NCI-H187 (cell line): Measurements from ENCODE around the gene ADAM33.

Experiments
- DNase-seq, 2 experiments: peaks; one replicate each; lab custom pipeline; 2025; lab: John Stamatoyannopoulos, UW

Gene ADAM33, protein sequence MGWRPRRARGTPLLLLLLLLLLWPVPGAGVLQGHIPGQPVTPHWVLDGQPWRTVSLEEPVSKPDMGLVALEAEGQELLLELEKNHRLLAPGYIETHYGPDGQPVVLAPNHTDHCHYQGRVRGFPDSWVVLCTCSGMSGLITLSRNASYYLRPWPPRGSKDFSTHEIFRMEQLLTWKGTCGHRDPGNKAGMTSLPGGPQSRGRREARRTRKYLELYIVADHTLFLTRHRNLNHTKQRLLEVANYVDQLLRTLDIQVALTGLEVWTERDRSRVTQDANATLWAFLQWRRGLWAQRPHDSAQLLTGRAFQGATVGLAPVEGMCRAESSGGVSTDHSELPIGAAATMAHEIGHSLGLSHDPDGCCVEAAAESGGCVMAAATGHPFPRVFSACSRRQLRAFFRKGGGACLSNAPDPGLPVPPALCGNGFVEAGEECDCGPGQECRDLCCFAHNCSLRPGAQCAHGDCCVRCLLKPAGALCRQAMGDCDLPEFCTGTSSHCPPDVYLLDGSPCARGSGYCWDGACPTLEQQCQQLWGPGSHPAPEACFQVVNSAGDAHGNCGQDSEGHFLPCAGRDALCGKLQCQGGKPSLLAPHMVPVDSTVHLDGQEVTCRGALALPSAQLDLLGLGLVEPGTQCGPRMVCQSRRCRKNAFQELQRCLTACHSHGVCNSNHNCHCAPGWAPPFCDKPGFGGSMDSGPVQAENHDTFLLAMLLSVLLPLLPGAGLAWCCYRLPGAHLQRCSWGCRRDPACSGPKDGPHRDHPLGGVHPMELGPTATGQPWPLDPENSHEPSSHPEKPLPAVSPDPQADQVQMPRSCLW

DNA sequence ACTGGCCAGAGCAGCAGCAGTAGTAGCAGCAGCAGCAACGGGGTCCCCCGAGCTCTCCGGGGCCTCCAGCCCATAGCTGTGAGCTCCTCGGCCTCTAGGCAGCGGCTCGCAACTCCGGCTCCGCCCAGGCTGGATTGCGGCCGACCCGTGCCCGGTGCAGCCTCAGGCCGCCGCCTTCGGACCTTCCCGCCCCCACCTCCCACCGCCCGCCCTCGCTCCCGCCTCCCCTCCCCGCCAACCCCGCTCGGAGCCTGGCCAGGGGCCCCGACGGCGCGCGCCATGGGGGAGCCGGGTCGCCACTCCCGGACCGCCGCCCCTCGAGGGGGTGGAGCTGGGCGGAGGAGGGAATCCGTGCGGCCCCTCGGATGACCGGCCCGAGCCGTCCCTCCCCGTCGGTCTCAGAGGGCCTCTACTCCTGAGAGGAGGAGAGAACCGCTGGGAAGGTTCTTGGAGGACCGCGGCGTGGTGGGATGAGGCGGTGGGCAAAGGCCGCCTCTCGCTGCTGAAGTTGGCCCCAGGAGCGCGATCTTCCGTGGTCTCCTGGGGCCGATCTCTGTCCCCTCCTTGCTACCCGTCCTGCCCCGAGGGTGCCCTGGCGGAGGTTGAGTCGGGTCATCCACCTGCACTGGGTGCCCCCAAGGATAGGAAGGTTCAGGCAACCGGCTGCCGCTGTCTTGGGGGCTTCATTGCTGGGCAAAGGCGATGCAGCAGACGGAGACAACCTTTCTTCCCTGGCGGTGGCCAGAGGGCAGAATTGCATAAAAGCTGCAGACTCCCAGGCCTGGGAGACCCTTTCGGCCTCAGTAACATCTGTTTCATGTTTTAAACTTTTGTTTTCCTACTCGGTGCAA, at the start of gene ADAM33:
Gene ADAM33, minus strand, starts transcription at position 80 of the 851 bp plus-strand sequence. Its CDS starts 6 bp downstream, at position 74.
- no peak for DNase-seq

DNA sequence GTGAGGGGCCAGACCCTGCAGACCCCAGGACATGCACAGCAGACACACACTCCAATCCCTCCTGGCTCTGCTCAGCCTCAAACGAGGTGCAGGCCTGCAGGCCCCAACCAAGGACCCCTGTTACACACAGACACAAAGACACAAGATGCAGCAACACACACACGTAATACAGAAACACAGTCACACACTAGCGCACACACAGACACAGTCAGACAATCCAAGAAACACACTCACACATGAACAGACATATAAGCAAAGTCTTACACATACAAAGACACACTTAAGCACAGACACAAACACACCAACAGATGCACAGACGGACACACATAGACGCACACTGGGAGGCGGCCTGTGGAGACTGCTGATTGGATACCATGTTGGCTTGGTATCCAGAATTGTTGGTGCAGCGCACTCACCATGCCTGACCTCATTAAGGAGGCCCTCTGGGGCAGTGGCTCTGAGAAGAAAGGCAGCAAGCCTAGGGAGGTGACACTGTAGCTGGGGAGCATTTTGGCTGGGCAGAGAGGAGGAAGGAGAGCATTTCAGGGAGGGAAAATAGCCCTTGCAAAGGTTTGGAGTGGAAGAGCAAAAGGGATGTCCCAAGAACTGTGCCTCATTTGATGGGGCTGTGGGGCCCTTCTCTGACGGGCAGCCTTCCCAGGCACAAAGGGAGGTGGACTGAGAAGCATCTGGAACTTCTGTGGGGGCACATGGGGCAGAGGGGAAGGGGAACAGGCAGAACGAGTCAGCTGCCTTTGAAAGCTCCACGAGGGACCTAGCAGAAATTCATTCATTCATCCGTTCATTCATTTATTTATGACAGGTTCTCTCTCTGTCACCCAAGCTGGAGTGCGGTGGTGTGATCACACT, 49.2 kb upstream of the ADAM33 start:
- DNase-seq = no peak

DNA sequence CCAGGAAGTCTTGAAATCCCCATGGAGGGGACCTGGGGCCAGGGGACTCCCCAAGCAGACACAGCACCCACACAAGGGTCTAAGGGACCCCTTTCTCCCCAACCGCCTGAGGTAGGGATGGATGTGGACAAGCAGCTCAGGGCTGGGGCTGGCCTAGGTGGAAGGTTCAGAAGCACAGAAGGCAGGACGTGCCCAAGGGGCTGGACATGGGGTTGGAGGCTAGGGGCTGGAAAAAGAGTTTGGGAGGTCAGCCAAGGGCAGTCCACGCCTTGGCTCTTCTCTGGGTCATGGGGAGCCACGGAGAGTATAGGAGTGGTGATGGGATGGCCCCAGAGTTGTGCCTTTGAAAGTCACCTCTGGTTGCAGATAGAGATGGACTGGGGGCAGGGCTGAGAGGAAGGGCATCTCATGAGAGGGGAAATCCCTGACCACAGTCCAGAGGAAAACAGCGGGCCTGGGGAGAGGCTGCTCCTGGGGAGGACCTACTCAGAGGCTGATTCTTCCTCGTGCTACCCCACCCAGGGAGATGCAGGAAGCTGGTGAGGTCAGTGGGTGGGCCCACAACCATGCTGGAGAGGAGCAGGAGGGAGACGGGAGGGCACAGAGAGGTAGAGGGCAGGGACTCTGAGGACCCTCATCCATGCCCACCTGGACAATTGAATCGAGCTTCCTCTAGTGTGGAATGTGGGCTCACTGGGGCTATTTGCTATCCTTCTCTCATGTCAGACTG, 48.2 kb upstream of the ADAM33 start:
- no peak for DNase-seq

DNA sequence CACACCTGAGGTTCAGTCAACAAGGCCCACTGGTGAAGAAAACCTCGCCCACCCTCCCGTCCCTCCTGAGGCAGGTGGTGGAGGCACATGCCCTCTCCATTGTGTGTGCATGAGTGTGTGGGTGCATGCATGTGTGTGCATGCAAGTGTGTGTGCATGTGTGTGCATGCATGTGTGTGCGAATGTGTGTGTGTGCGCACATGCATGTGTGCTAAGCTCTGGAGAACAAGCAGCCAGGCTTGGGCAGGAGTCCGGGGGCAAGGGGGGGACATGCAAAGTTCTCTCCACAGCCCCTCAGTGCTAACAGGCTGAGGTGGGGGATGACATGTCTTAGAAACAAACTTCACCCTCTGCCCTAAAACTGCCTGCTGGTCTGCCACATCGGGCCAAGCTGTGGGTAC, 47.6 kb upstream of the ADAM33 start:
- no peak for DNase-seq

DNA sequence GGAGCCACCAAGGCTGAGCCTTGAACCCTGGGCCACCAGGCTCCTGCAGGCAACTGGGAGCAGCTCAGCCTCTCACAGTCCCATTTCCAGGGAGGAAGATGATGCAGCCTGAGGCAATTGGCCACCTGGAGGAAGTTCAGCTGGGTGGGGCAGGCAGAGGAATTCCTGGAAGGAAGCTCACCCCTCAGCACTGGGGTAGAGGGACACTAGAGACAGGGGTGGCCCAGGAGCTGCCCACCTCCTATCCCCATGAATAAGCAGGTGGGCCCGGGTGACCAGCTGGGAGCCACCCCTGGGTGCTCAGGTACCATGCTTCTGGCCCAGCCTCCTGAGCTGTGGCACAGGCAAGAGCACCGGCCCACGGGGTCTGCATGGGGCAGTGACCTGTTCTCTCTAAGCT, 47.1 kb upstream of the ADAM33 start:
- no peak for DNase-seq

DNA sequence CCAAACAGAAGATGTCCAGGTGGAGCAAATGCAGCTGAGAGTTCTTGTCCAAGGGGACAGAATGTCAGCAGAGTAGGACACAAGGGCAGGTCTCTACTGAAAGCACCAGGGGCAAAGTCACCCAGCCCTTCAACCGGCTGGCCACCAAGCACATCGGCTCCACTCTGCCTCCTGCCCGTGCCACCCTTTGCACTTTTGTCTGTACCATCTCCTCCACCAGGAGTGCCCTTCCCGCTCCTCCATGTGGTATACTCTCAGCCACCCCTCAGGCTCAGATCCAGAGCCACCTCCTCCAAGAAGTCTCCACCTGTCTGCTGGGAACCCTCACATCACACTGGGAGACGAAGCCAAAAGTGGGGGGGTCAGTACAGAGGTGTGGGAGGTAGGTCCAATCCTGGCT, 46.5 kb upstream of the ADAM33 start:
- no peak for DNase-seq

DNA sequence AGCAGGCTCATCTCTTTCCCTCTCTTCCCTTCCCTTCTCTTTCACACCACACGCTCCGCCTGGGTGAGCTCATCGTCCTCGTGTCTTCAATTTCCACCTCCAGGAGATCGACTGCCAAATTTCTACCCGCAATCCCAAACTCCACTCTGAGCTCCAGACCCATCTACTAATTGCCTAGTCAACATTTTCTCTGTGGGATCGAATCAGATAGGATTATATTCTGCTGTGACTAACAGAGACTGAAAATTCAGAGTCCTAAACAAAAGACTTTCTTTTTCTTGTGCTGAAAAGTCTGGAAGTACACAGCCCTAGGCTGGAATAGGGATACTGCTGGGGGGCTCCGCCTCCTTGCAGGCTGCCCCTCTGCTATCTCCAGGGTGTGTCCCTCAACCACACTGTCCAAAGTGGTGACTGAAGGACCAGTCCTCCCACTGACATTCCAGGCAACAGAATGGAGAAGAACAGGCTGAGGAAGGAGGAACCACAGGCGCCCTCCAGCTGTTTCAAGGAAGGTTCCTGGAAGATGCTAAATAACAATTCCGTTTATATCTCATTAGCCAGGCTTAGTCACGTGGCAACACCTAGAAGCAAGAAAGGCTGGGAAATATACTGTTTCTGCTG, 45.7 kb upstream of the ADAM33 start:
- DNase-seq = no peak

DNA sequence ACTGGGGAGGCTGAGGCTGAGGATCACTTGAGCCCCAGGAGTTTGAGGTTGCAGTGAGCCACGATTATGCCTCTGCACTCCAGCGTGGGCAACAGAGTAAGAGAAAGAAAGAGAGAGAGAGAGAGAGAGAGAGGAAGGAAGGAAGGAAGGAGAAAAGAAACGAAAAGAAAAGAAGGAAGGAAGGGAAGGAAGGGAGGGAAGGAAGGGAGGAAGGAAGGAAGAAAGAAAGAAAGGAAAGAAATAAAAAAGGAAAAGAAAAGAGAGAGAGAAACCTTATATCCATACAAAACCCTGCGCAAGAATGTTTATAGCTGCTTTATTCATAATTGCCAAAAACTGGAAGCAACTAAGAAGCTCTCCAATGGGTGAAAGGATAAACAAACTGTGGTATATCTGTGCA, 42.5 kb upstream of the ADAM33 start:
- no peak for DNase-seq

DNA sequence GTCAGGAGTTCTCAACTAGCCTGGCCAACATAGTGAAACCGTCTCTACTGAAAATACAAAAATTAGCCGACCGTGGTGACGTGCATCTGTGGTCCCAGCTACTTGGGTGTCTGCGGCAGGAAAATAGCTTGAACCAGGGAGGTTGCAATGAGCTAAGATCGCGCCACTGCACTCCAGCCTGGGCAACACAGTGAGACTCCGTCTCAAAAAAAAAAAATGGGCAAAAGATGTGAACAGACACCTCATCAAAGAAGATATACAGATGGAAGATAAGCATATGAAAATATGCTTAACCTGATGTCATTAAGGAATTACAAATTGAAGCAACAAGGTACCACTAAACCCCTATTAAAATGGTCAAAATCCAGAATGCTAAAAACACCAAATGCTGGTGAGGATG, 41.5 kb upstream of the ADAM33 start:
- DNase-seq = no peak

DNA sequence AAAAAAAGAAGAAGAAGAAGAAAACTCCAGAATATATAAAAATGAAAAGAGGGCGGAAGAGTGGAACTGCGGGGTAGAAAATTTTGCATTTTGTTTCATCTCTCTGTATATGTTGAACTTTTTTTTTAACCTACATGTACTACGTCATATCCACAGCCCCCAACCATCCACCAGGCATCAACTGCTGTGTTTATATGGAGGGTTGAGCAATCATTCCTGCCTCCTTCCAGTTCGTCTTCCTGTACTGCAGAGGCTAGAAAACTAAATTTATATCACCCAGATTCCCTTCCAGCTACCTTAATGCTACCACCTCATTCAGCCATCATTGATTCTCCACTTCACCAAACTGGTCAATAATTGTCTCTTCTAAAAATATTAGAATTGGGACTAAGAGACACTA, 40.1 kb upstream of the ADAM33 start:
- DNase-seq = no peak

DNA sequence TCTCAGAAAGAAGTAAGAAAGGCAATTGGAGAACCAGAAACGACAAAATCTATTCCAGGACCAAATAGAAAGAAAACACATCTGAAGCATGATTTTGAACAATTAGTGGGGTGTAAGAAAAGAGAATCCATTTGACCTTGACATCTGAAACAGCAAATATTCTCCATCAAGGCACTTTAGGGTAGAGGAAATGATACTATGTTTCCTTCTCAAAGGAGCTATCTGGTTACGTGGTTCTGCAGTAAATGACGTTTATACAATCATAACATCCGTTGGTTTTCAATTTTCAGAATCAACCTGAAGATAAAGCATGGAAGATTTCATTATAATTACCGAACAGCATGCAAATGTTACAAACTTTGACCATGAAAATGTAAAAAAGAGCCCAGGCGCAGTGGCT, 38.8 kb upstream of the ADAM33 start:
- DNase-seq = no peak

DNA sequence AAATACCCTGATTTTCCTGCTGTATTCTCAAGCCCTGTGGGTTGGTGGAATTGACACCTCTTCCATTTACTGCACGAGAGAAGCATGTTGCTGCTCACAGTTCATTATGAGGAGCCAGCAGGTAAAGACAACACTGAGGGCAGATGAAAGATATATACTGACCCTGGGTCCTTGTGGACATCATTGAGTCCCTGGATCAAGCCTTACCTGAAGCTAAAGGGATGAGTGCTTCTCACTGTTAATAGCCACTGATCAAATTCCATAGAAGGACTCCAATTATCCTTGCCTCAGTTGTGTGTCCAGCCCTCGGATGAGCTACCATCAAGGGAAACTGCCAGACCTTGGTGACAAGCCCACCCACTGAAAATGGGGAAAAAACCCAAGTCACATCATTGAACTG, 38.3 kb upstream of the ADAM33 start:
- DNase-seq = no peak

DNA sequence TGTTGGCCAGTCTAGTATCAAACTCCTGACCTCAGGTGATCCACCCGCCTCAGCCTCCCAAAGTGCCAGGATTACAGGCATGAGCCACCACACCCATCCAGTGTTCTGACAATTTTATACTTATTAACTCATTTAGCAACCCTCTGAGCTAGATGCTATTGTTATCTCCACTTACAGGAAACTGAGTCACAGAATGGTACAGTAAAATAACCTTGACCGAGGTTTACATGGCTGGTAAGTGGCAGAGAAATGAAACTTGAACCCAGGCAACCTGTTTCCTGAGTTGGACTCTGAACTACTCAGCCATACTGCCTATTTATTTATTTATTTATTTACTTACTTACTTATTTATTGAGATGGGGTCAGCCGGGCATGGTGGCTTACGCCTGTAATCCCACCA, 37.2 kb upstream of the ADAM33 start:
- DNase-seq = no peak

DNA sequence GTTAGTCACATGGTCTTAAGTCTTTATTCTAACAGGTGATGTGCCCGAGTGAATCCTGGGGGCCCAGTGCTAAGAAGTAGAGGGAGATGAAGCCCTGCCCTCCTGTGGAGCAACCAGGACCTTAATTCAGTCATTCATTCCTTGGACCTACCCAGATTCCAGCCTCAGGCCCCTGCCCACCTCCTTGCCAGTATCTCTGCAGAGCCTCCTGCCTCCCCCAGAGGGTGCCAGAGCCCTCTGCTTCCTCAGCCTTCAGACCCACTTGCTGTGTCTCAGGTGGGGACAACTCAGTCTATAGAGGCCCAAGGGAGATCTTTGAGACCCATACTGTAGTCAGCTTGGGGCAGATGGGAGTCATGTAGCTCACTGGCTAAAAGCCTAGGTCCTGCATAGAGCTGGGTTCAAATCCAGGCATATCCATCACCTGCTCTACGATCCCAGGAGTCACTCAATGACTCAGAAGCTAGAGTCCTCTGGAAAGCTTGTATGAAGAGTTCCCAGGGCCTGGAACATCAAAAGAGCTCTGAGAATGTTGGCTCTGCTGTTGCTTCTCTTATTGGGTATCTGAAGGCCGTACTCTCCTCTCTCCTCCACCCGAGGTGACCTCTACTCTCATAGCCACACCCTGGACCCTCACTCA, 34.5 kb upstream of the ADAM33 start:
- DNase-seq = no peak

DNA sequence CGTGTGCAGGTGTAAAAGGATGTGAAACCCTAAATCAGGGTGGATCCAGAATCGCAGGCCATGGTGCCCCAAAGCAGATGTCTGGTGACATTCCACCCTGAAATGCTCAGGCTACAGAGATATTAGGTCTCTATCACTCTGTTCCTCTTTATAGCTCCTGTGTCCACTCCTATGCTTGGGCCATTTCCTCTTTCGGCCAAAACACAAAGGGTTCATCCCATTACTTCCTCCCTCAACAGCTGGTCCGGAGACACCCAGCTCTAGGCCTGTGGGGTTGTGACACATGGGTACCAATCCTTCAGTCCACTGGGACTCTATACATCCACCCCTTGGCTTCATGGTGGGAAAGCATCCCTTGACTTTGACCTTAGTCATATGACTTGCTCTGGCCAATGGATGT, 32.3 kb upstream of the ADAM33 start:
- no peak for DNase-seq

DNA sequence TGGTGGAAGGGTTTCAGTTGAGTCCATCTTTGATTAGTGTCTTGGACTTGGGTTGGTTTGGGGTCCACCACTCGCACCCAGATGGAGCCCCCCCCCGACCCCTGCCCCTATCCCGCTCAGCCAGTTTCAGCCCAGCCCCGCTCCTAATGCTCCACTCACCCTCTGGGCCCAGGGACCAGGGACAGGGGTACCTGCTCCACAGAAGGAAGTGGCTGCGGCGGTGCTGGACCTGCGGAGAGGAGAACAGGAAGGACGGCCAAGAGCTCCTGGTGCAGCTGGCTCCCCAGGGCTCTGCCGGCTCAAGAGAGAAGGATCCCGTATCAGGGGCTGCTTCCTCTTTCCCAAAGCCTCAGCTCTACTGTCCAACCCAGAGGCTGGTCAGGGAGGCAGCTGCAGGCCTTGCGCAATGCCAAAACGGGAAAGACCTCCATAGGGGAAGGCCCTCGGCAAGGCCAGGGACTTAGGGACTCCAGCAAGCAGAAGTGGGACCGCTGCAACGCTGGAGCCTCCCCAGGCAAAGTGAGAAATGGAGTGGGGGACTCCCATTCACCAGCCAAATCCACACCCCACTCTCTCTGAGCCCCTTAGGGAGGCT, 30.6 kb upstream of the ADAM33 start, which contains the start of gene SIGLEC1:
Gene SIGLEC1, minus strand, starts transcription at position 322 of the 595 bp plus-strand sequence. CDS start 5,472 bp downstream, outside the sequence.
- DNase-seq = no peak

DNA sequence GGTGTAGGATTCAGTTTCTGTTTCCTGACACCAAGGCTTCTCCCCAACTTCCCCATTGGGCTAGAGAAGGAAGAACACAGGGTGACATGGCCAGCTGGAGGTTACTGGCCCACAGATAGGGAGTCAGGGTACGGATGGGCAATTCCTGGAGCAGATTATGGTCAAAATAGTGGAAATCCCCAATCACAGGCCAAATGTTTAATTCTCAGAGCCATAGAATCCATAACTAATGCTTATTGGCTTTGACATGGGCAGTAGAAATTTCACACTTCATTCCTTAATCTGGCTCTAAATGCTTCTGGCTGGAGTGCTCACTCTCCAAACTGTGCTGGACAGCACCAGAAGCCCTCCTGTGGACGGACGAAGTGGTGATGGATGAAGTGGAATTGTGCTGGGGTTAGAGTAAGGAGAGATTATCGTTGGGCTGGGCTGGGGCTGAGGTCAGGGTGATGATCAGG, 29.7 kb upstream of the ADAM33 start:
- no peak for DNase-seq

DNA sequence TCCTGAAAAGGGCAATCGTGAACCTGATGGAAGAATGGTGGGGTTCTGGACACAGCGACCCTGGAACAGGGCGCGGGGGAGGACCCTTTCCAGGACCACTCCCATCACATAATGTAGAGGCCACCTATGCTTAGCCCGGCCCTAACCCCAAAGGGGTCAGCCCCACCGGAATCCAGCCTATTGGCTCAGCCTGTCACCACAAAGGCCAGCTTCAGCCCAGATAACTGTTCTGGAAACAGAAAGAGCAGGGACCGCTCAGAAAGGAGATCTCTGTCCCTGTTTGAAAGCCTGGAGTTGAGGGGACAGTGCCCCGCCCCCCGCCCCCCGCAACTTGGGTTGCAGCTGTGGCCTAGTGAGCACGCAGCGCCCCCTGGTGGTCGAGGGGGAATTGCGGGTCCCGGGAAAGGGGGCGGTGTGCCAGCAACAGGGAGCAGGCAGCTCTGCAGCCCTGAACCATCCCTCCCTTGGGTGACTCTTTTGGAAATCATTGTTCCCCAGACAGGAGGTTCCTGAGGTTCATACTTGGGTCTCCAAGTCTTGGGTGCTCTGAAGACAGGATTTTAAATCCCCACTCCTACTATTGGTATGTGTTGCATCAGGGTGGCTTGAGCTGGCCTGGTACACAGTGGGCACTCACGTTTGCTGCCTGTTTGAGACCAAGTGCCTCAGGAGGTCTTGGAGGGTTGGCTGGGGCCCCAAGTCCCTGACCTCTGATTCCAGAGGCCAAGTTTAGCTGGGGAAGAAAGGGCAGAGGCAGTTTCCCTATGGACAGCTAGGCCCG, 29.1 kb upstream of the ADAM33 start:
- DNase-seq = peak; percentile 22 to 61
